Mesothelial cell of epicardium (in vitro differentiated cells): ENCODE data around the gene MEGF11. TPM values are rescaled to one million over a fixed set of nuclear protein-coding genes. Genes with fewer than 3 reads are reported as not detected.

Experiments used
- DNase-seq, 2 experiments: peaks; one replicate each; pipeline ENCODE4 v3.0.0; 2021; ENCODE audit warnings: low spot score in 2 of 2; ENCODE audit not compliant: unreplicated experiment in 2 of 2
- H3K27ac Mint-ChIP-seq: 2 replicates; pipeline ENCODE4 v1.8.0; 2021; ENCODE audit warnings: mixed read lengths
- H3K27me3 Mint-ChIP-seq: 2 replicates; pipeline ENCODE4 v1.8.0; 2021; ENCODE audit warnings: low read depth, mixed read lengths
- H3K36me3 Mint-ChIP-seq: 2 replicates; pipeline ENCODE4 v1.8.0; 2021; ENCODE audit warnings: mixed read lengths
- H3K4me1 Mint-ChIP-seq: 2 replicates; pipeline ENCODE4 v1.8.0; 2021; ENCODE audit warnings: mixed read lengths
- H3K4me3 Mint-ChIP-seq: 2 replicates; pipeline ENCODE4 v1.8.0; 2021; ENCODE audit warnings: mild to moderate bottlenecking, moderate library complexity, mixed read lengths
- H3K9me3 Mint-ChIP-seq: 2 replicates; pipeline ENCODE4 v1.8.0; 2021; ENCODE audit warnings: mixed read lengths
- total RNA-seq: library from RNA; stranded (reverse); gene quantifications from 3 replicates; pipeline ENCODE4 v1.2.1, GENCODE V29; 2021
- TF ChIP-seq, protein P1 (sequence below): fragments of 200-600 bp; sonication (generic); IDR thresholded peaks from one replicate; pipeline ENCODE4 v1.5.0; 2021; ENCODE audit warnings: antibody characterized with exemption; ENCODE audit not compliant: unreplicated experiment

MEGF11 gene
- total RNA-seq, 1 donor from 2014 or later, result 3.7 TPM

DNA sequence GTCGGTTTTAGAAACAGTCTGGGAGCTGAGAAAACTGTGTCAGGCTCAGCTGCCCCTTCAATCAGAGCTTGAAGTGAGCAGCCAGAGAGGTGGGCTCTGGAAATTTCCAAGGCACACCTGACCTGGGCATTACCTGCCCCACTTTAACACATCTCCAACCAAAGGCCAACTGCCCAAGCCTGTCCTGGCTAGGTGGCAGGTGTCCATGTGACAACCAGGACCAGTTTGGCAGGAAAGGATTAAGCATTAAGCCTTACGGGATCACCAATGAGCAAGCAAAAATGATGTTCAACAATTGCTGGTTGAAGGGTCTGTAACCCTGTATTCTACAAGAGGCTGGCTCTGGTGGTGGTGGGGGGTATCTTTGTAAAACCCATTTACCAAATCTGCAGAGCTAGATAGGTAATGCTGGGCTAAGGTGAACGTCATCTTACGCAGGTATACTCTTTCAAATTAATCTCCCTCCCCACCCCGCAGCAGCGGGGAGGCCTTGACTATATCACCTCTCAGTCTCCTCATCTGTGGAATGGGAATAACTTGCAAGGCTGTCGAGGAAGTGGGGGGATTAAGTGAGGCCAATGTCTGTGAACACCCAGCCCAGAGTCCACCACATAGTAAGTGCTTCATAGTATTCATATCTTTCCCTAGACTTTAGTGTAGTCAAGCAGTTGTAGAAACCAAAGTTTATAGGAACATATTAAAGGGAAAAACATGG lies 183.2 kb downstream of the MEGF11 start:
- no peak for DNase-seq
- Mint-ChIP-seq H3K9me3 (no peaks in the 10 kb centered on the region), H3K4me1 (peaks cover 2% of the 10 kb centered on the region), H3K27me3 (peaks cover 7% of the 10 kb centered on the region), H3K27ac (no peak overlapping the region), H3K36me3 (no peaks in the 10 kb centered on the region), H3K4me3 (no peak overlapping the region)
- TF ChIP-seq, protein P1, sequence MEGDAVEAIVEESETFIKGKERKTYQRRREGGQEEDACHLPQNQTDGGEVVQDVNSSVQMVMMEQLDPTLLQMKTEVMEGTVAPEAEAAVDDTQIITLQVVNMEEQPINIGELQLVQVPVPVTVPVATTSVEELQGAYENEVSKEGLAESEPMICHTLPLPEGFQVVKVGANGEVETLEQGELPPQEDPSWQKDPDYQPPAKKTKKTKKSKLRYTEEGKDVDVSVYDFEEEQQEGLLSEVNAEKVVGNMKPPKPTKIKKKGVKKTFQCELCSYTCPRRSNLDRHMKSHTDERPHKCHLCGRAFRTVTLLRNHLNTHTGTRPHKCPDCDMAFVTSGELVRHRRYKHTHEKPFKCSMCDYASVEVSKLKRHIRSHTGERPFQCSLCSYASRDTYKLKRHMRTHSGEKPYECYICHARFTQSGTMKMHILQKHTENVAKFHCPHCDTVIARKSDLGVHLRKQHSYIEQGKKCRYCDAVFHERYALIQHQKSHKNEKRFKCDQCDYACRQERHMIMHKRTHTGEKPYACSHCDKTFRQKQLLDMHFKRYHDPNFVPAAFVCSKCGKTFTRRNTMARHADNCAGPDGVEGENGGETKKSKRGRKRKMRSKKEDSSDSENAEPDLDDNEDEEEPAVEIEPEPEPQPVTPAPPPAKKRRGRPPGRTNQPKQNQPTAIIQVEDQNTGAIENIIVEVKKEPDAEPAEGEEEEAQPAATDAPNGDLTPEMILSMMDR, result no peak

GRCh38 chr15:66069751-66070150 lies 183.8 kb downstream of the MEGF11 start:
- peaks cover 7% of the 10 kb centered on the region for H3K27me3 Mint-ChIP-seq
- peaks cover 2% of the 10 kb centered on the region for H3K4me1 Mint-ChIP-seq
- no peak for DNase-seq
- H3K9me3 Mint-ChIP-seq, result no peaks in the 10 kb centered on the region
- H3K4me3 Mint-ChIP-seq, result no peak overlapping the region
- H3K27ac Mint-ChIP-seq, result no peak overlapping the region
- TF ChIP-seq, protein P1, result no peak
- H3K36me3 Mint-ChIP-seq, result no peaks in the 10 kb centered on the region

DNA sequence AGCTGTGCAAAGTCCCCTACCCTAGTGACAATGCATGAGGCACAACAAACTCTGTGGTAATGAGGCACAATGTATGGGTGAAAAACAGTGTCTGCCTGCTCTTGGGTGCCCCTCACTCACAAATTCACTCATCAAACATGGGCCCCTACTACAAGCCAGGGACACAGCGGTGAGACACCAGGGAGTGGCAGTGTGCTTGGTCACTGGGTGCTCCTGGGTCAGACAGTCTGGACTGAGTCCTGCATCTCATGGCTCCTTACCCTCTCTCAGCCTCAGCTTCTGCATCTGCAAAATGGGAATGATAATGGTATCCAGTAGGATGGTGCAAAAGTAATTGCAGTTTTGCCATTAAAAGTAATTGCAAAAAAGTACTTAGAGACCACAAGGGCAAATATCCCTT lies 184.7 kb downstream of the MEGF11 start:
- Mint-ChIP-seq H3K9me3 (no peaks in the 10 kb centered on the region), H3K4me3 (no peak overlapping the region), H3K27me3 (peaks cover 7% of the 10 kb centered on the region), H3K36me3 (no peaks in the 10 kb centered on the region), H3K4me1 (peaks cover 2% of the 10 kb centered on the region), H3K27ac (no peak overlapping the region)
- TF ChIP-seq, protein P1, result no peak
- no peak for DNase-seq

DNA sequence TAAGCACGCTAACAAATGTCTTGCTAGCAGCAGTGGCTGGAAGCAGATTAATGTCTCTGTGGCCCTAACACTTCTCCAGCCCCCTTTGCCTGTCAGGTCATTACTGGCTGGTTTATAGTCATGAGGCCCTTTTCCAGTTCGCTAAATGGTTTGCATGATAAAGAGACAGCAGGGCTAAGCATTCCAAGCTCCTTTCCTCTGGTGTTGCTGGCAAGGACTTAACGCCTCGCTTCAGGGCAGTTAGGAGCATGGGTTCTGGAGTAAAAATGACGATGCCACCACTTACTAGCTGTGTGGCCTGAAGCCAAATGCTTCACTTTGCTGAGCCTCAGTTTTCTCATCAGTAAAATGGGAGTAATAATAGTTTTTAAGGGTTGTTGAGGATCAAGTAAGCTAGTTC lies 185.9 kb downstream of the MEGF11 start:
- H3K36me3 Mint-ChIP-seq, result no peaks in the 10 kb centered on the region
- H3K27me3 Mint-ChIP-seq, result peaks cover 7% of the 10 kb centered on the region
- no peaks in the 10 kb centered on the region for H3K4me1 Mint-ChIP-seq
- no peaks in the 10 kb centered on the region for H3K9me3 Mint-ChIP-seq
- no peak for DNase-seq
- no peak overlapping the region for H3K27ac Mint-ChIP-seq
- H3K4me3 Mint-ChIP-seq, result no peak overlapping the region
- TF ChIP-seq, protein P1, result no peak

DNA sequence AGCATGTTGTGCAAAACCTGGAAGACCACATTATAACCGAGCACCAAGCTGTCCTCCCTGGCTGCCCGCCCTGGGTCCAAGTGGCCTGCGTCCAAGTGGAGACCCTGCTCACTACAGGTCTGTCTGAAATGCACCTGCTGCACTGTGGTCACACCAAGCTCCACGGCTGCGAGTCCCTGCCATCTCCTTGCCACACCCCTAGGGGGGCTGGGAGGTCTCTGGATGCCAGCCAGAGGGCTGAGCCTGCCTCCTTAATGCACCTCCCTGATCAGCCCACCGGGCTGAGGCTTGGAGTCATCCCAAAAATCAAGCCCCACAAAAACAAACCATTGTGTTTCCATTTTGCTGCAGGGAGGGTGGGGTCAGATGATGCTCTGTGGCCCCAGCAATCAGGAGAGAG lies 187.1 kb downstream of the MEGF11 start:
- no peak overlapping the region for H3K4me3 Mint-ChIP-seq
- no peak for DNase-seq
- peaks cover 5% of the 10 kb centered on the region for H3K27me3 Mint-ChIP-seq
- H3K36me3 Mint-ChIP-seq, result no peaks in the 10 kb centered on the region
- TF ChIP-seq, protein P1, result no peak
- H3K27ac Mint-ChIP-seq, result no peak overlapping the region
- no peaks in the 10 kb centered on the region for H3K9me3 Mint-ChIP-seq
- H3K4me1 Mint-ChIP-seq, result no peaks in the 10 kb centered on the region
